Small intestine (tissue), 7 donors: Measurements from ENCODE around the gene DMBT1. TPM values are rescaled to one million over a fixed set of nuclear protein-coding genes. Genes with fewer than 3 reads are reported as not detected.

Experiments
- DNase-seq, 2 donors: peaks; one replicate each; pipeline versions ENCODE4 v3.0.0 to v3.0.0-alpha.2; 2013
- FAIRE-seq: peaks from 2 replicates; lab custom pipeline; 2012; peaks lifted over from hg19 to GRCh38; lab: Jason Lieb, UNC
- H3K27ac ChIP-seq, 3 donors: one replicate each; pipeline ENCODE4 v1.5.1; 2013; ENCODE audit warnings: low read length in 2 of 3, mild to moderate bottlenecking in 2 of 3, control low read depth in 1 of 3, inconsistent platforms in 1 of 3, low read depth in 1 of 3, moderate library complexity in 1 of 3
- H3K27me3 ChIP-seq, 3 donors: one replicate each; pipeline ENCODE4 v1.6.1; 2013; ENCODE audit warnings: low read length in 3 of 3, inconsistent platforms in 1 of 3; ENCODE audit not compliant: control insufficient read depth in 3 of 3, insufficient read depth in 3 of 3
- H3K36me3 ChIP-seq, 3 donors: one replicate each; pipeline ENCODE4 v1.6.1; 2013; ENCODE audit warnings: low read length in 3 of 3, inconsistent platforms in 1 of 3, low read depth in 1 of 3, mild to moderate bottlenecking in 1 of 3, moderate library complexity in 1 of 3; ENCODE audit not compliant: control insufficient read depth in 3 of 3, insufficient read depth in 2 of 3
- H3K4me1 ChIP-seq, 3 donors: one replicate each; pipeline ENCODE4 v1.6.1; 2013; ENCODE audit warnings: low read length in 2 of 3, inconsistent platforms in 1 of 3, low read depth in 1 of 3, mild to moderate bottlenecking in 1 of 3, moderate library complexity in 1 of 3; ENCODE audit not compliant: control insufficient read depth in 3 of 3, insufficient read depth in 2 of 3
- H3K4me3 ChIP-seq, 3 donors: one replicate each; pipeline ENCODE4 v1.5.1; 2013; ENCODE audit warnings: low read length in 3 of 3, control low read depth in 1 of 3, inconsistent platforms in 1 of 3, low read depth in 1 of 3, mild to moderate bottlenecking in 1 of 3, moderate library complexity in 1 of 3
- H3K9me3 ChIP-seq, 2 donors: one replicate each; pipeline ENCODE4 v1.6.1; 2013; ENCODE audit warnings: low read depth in 1 of 2, low read length in 1 of 2; ENCODE audit not compliant: control insufficient read depth in 2 of 2, insufficient read depth in 1 of 2
- WGBS, 3 donors: extraction: QIAGEN DNeasy Blood & Tissue Kit; methylation state at CpG; one replicate each; pipeline ENCODE4 v1.1.7; 2013; 5-methylcytosine and 5-hydroxymethylcytosine counted together
- polyA plus RNA-seq, 4 donors: library from polyadenylated mRNA; stranded (reverse) in 3 of 4; unstranded in 1 of 4; fragments of 200-250 nt in 3 of 4; fragments of 120-200 nt in 1 of 4; gene quantifications; one replicate each; pipeline versions ENCODE4 v1.2.1 to v1.2.3, GENCODE V29; 2013
- donor health status: healthy with polysubstance abuse.
- donor health status: control.
- donor health status: control.
- donor health status: Bipolar disorder and iron deficiency.
- donor health status: healthy.

The DMBT1 gene
- polyA plus RNA-seq, 4 donors: 10.5 to 2,003 (median 65.4) TPM

- no peak overlapping the region for H3K27ac ChIP-seq
- H3K27me3 ChIP-seq: no peaks in the 10 kb centered on the region
- DNase-seq (no peak), FAIRE-seq (no peak)
- H3K4me1 ChIP-seq: no peaks in the 10 kb centered on the region
- H3K4me3 ChIP-seq: no peak overlapping the region
- WGBS, 3 donors: 68 to 70% (median 70%) methylated on average over 2 of the region's 2 CpGs
- no peaks in the 10 kb centered on the region for H3K36me3 ChIP-seq
- H3K9me3 ChIP-seq: no peaks in the 10 kb centered on the region
Measured at GRCh38 chr10:122656308-122656705, 95.8 kb downstream of the DMBT1 start.

GRCh38 chr10:122656741-122657140 lies 96.2 kb downstream of the DMBT1 start:
- FAIRE-seq (no peak), DNase-seq (no peak)
- Histone ChIP-seq H3K9me3 (no peaks in the 10 kb centered on the region), H3K4me3 (no peak overlapping the region), H3K27me3 (no peaks in the 10 kb centered on the region), H3K4me1 (no peaks in the 10 kb centered on the region), H3K27ac (no peak overlapping the region), H3K36me3 (no peaks in the 10 kb centered on the region)
- WGBS, 3 donors: 81 to 82% (median 81%) methylated on average over 5 of the region's 5 CpGs

- DNase-seq (no peak), FAIRE-seq (no peak)
- 68 to 88% (median 77%) methylated on average over 4 of the region's 4 CpGs for WGBS, 3 donors
- no peaks in the 10 kb centered on the region for H3K36me3 ChIP-seq
- H3K4me3 ChIP-seq: no peak overlapping the region
- no peak overlapping the region for H3K27ac ChIP-seq
- no peaks in the 10 kb centered on the region for H3K27me3 ChIP-seq
- no peaks in the 10 kb centered on the region for H3K4me1 ChIP-seq
- no peaks in the 10 kb centered on the region for H3K9me3 ChIP-seq
Measured at GRCh38 chr10:122657255-122657654, 96.7 kb downstream of the DMBT1 start.

GRCh38 chr10:122657729-122658128 lies 97.2 kb downstream of the DMBT1 start:
- no peak overlapping the region for H3K4me3 ChIP-seq
- DNase-seq (no peak), FAIRE-seq (no peak)
- 44 to 69% (median 63%) methylated on average over 3 of the region's 3 CpGs for WGBS, 3 donors
- no peaks in the 10 kb centered on the region for H3K9me3 ChIP-seq
- H3K36me3 ChIP-seq: no peaks in the 10 kb centered on the region
- H3K4me1 ChIP-seq: no peaks in the 10 kb centered on the region
- no peak overlapping the region for H3K27ac ChIP-seq
- H3K27me3 ChIP-seq: no peaks in the 10 kb centered on the region

GRCh38 chr10:122658356-122659049 lies 97.9 kb downstream of the DMBT1 start:
- Histone ChIP-seq H3K27ac (no peak overlapping the region), H3K4me1 (no peaks in the 10 kb centered on the region), H3K36me3 (no peaks in the 10 kb centered on the region), H3K27me3 (no peaks in the 10 kb centered on the region), H3K4me3 (no peak overlapping the region), H3K9me3 (no peaks in the 10 kb centered on the region)
- WGBS, 3 donors: 31 to 64% (median 46%) methylated on average over 8 of the region's 8 CpGs
- no peak for FAIRE-seq
- DNase-seq: no peak

- Histone ChIP-seq H3K36me3 (no peaks in the 10 kb centered on the region), H3K4me1 (no peaks in the 10 kb centered on the region), H3K4me3 (no peak overlapping the region), H3K27ac (no peak overlapping the region), H3K9me3 (no peaks in the 10 kb centered on the region), H3K27me3 (no peaks in the 10 kb centered on the region)
- WGBS, 3 donors: 67 to 83% (median 82%) methylated on average over 6 of the region's 6 CpGs
- DNase-seq: no peak
- FAIRE-seq: no peak
Measured at GRCh38 chr10:122659126-122659525, 98.6 kb downstream of the DMBT1 start.

DNA sequence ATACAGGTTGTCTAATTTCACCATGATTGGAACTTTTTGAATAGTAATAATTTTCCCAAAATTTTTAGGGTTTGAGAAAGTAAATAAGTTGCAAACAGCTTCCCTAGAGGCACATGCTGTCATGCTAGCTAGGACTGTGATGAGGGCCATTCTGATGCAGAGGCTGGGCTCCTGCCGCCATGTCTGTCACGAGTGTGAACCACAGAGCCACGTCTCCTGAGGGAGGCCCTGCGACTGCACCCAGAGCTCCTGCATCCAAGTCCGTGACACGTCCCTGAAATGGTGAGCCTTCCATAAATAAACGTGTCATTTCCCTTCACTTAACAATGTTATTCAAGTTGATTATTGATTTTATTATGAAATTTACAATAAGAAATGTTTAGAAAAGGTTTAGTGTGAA lies 99.1 kb downstream of the DMBT1 start:
- no peak overlapping the region for H3K4me3 ChIP-seq
- H3K4me1 ChIP-seq: no peaks in the 10 kb centered on the region
- H3K9me3 ChIP-seq: no peaks in the 10 kb centered on the region
- H3K27me3 ChIP-seq: no peaks in the 10 kb centered on the region
- H3K36me3 ChIP-seq: no peaks in the 10 kb centered on the region
- DNase-seq (no peak), FAIRE-seq (no peak)
- no peak overlapping the region for H3K27ac ChIP-seq
- 80 to 82% (median 82%) methylated on average over 7 of the region's 7 CpGs for WGBS, 3 donors

GRCh38 chr10:122660696-122661095 lies 100.1 kb downstream of the DMBT1 start:
- WGBS, 3 donors: 81 to 91% (median 86%) methylated on average over 6 of the region's 6 CpGs
- no peak overlapping the region for H3K4me3 ChIP-seq
- no peaks in the 10 kb centered on the region for H3K9me3 ChIP-seq
- no peaks in the 10 kb centered on the region for H3K36me3 ChIP-seq
- H3K27me3 ChIP-seq: no peaks in the 10 kb centered on the region
- no peak overlapping the region for H3K27ac ChIP-seq
- no peak for DNase-seq
- H3K4me1 ChIP-seq: no peaks in the 10 kb centered on the region
- FAIRE-seq: no peak

DNA sequence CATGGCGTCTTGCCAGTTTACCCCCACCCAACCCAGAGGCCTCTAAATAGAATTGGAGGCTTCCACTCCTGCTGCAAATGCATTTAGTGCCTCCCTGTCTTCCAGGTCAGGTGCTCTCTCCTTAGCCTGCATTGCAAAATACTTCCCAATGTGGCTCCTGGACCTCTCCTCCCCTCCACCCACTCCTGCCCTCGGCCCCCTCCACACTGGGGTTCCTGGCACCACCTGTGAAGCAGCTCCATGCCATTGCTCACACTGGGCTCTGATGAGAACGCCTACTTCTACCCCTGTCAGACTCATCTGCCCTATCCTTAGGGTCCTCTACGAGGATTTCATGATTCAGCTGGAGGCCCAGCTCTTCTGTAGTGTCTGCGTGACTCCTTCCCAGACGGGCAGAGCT lies 101.7 kb downstream of the DMBT1 start:
- 71 to 75% (median 75%) methylated on average over 6 of the region's 6 CpGs for WGBS, 3 donors
- FAIRE-seq: no peak

More for the DNA sequence above, 101.7 kb downstream of the DMBT1 start:
- H3K36me3 ChIP-seq: no peaks in the 10 kb centered on the region
- DNase-seq: no peak
- no peaks in the 10 kb centered on the region for H3K27me3 ChIP-seq
- H3K9me3 ChIP-seq: no peaks in the 10 kb centered on the region
- no peaks in the 10 kb centered on the region for H3K4me1 ChIP-seq
- H3K27ac ChIP-seq: no peak overlapping the region
- no peak overlapping the region for H3K4me3 ChIP-seq
